Endothelial cell of umbilical vein (primary cell): ENCODE results near the gene EDARADD. TPM values are rescaled to one million over a fixed set of nuclear protein-coding genes. Genes with fewer than 3 reads are reported as not detected.

Experiments
- BruUV-seq: library from RNA; stranded (reverse); fragments of 400-500 nt; replicated peaks from 2 replicates; lab custom pipeline; 2021; lab: Mats Ljungman, UMichigan
- CTCF ChIA-PET: fragments of 300-600, 350-600 bp; sonication (Branson Sonifier 250); formaldehyde crosslinking; loops from one replicate; lab custom pipeline; 2021; ENCODE audit warnings: antibody characterized with exemption, inconsistent platforms; lab: Charles Lee
- POLR2A ChIA-PET: fragments of 300-600, 350-600 bp; sonication (Branson Sonifier 250); formaldehyde crosslinking; loops from one replicate; lab custom pipeline; 2021; ENCODE audit warnings: antibody characterized with exemption, inconsistent platforms; lab: Charles Lee
- DNase-seq: peaks from one replicate; pipeline ENCODE4 v3.0.0-alpha.2; 2011; ENCODE audit warnings: low read depth, low spot score
- FAIRE-seq: peaks from 2 replicates; lab custom pipeline; 2011; peaks lifted over from hg19 to GRCh38; lab: Jason Lieb, UNC
- H2AFZ ChIP-seq: 2 replicates; pipeline ENCODE4 v1.6.0; 2012; ENCODE audit warnings: low read depth, low read length, control low read depth, inconsistent platforms
- H3K27ac ChIP-seq: 2 replicates; pipeline ENCODE4 v1.5.1; 2011; ENCODE audit warnings: low read depth, mild to moderate bottlenecking, control low read depth, low read length, moderate library complexity; ENCODE audit not compliant: insufficient read depth
- H3K27me3 ChIP-seq, 2 experiments: 2 replicates each; pipeline versions ENCODE4 v1.6.0 to v1.6.1; 2011; ENCODE audit warnings: low read length in 2 of 2, mixed read lengths in 1 of 2; ENCODE audit not compliant: control insufficient read depth in 2 of 2, insufficient read depth in 2 of 2
- H3K36me3 ChIP-seq, 2 experiments: 2 replicates in 1 of 2; 3 replicates in 1 of 2; pipeline ENCODE4 v1.5.1; 2011; ENCODE audit warnings: low read length in 2 of 2, mild to moderate bottlenecking in 1 of 2, moderate library complexity in 1 of 2; ENCODE audit not compliant: control insufficient read depth in 2 of 2, insufficient read depth in 2 of 2; ENCODE audit errors: extremely low read depth in 1 of 2
- H3K4me1 ChIP-seq: 3 replicates; pipeline ENCODE4 v1.5.1; 2011; ENCODE audit warnings: mild to moderate bottlenecking, low read length; ENCODE audit not compliant: control insufficient read depth, insufficient read depth; ENCODE audit errors: extremely low read depth
- H3K4me2 ChIP-seq: 2 replicates; pipeline ENCODE4 v1.6.1; 2011; ENCODE audit warnings: low read length, control low read depth, mixed read lengths; ENCODE audit not compliant: insufficient read depth
- H3K4me3 ChIP-seq, 3 experiments: fragments of 200-600 bp in 1 of 3; sonication (generic), shearing (Covaris generic) in 1 of 3; replicated peaks in 1 of 3; 2 replicates each; pipeline ENCODE4 v1.5.1; 2011 to 2016; ENCODE audit warnings: control low read depth in 3 of 3, low read length in 3 of 3, mild to moderate bottlenecking in 2 of 3, inconsistent platforms in 1 of 3, low read depth in 1 of 3, moderate library complexity in 1 of 3; ENCODE audit not compliant: insufficient read depth in 1 of 3
- H3K79me2 ChIP-seq: 2 replicates; pipeline ENCODE4 v1.6.0; 2012; ENCODE audit warnings: low read length, inconsistent platforms; ENCODE audit not compliant: control insufficient read depth, insufficient read depth
- H3K9ac ChIP-seq: replicated peaks from 2 replicates; pipeline ENCODE3; 2011; ENCODE audit warnings: low read length, control low read depth; ENCODE audit not compliant: insufficient read depth; ENCODE audit errors: extremely low read depth
- H3K9me1 ChIP-seq: replicated peaks from 3 replicates; pipeline ENCODE4 v1.6.0; 2011; ENCODE audit warnings: mild to moderate bottlenecking, low read length; ENCODE audit not compliant: control insufficient read depth, insufficient read depth; ENCODE audit errors: extremely low read depth
- H3K9me3 ChIP-seq: replicated peaks from 2 replicates; pipeline ENCODE4 v1.5.1; 2012; ENCODE audit warnings: low read length, inconsistent platforms; ENCODE audit not compliant: control insufficient read depth, insufficient read depth
- H4K20me1 ChIP-seq: replicated peaks from 2 replicates; pipeline ENCODE3; 2011; ENCODE audit warnings: mild to moderate bottlenecking, low read length; ENCODE audit not compliant: control insufficient read depth, insufficient read depth; ENCODE audit errors: extremely low read depth
- EZH2 ChIP-seq: IDR thresholded peaks from 2 replicates; pipeline ENCODE4 v1.6.1; 2012; ENCODE audit warnings: borderline replicate concordance, low read depth, mild to moderate bottlenecking, moderate library complexity, low read length, inconsistent platforms; ENCODE audit not compliant: severe bottlenecking
- FOS ChIP-seq: IDR thresholded peaks from 2 replicates; pipeline ENCODE4 v1.6.1; 2011; ENCODE audit warnings: mild to moderate bottlenecking, low read length, moderate library complexity, borderline replicate concordance; ENCODE audit not compliant: insufficient read depth
- GATA2 ChIP-seq: IDR thresholded peaks from 2 replicates; pipeline ENCODE4 v1.7.0; 2011; ENCODE audit warnings: low read depth, mild to moderate bottlenecking, moderate library complexity, mixed read lengths, low read length; ENCODE audit not compliant: insufficient read length, insufficient read depth
- JUN ChIP-seq: IDR thresholded peaks from 2 replicates; pipeline ENCODE4 v1.6.1; 2011; ENCODE audit warnings: borderline replicate concordance, low read depth; ENCODE audit not compliant: insufficient read length, insufficient read depth
- MAX ChIP-seq: IDR thresholded peaks from 2 replicates; pipeline ENCODE4 v1.6.1; 2011; ENCODE audit not compliant: insufficient read depth, insufficient read length
- MYC ChIP-seq: IDR thresholded peaks from one replicate; pipeline ENCODE4 v1.6.1; 2011; ENCODE audit warnings: mild to moderate bottlenecking, low read depth, low read length
- POLR2A ChIP-seq: IDR thresholded peaks from 2 replicates; pipeline ENCODE4 v1.6.1; 2012; ENCODE audit warnings: low read depth, mild to moderate bottlenecking, control low read depth, low read length
- POLR2AphosphoS5 ChIP-seq: IDR thresholded peaks from 2 replicates; pipeline ENCODE4 v1.6.1; 2012; ENCODE audit warnings: low read depth, mild to moderate bottlenecking, control low read depth, low read length, moderate library complexity; ENCODE audit not compliant: insufficient read depth
- dilution Hi-C: fragments of 300-500 bp; cut with MboI; formaldehyde crosslinking; loops from one replicate; pipeline ENCODE4 v1.15.0; 2019; ENCODE audit warnings: low sequenced_read_pairs; ENCODE audit not compliant: extremely low pct_ligation_motif_present
- intact Hi-C: fragments of 100-400 bp; cut with micrococcal nuclease; formaldehyde crosslinking; loops from one replicate; pipeline ENCODE4 v1.10.0; 2022
- polyA plus RNA-seq, 4 experiments: library from polyadenylated mRNA; depleted of rRNA in 3 of 4; stranded (reverse) in 3 of 4; unstranded in 1 of 4; fragments of >200 nt; gene quantifications; 2 replicates each; pipeline versions ENCODE4 v1.2.1 to v1.2.3, GENCODE V29; 2011 to 2012; ENCODE audit warnings: missing spikeins in 1 of 4
- total RNA-seq: library from RNA; stranded (reverse); gene quantifications from 2 replicates; pipeline ENCODE4 v1.2.3, GENCODE V29; 2021
- TF ChIP-seq, protein P1 (sequence below), 2 donors: IDR thresholded peaks; 1 replicate in 1 of 2; 2 replicates in 1 of 2; pipeline ENCODE4 v1.5.1; 2011; ENCODE audit warnings: low read length in 2 of 2, mild to moderate bottlenecking in 2 of 2, moderate library complexity in 2 of 2, control low read depth in 1 of 2, inconsistent platforms in 1 of 2, low read depth in 1 of 2; ENCODE audit not compliant: insufficient read depth in 1 of 2; ENCODE audit errors: extremely low read depth in 1 of 2

The EDARADD gene
- total and polyA plus RNA-seq, 2 donors (not counting 3 experiments of a cell fraction or from before 2014, with no cell fraction given) = not detected

DNA sequence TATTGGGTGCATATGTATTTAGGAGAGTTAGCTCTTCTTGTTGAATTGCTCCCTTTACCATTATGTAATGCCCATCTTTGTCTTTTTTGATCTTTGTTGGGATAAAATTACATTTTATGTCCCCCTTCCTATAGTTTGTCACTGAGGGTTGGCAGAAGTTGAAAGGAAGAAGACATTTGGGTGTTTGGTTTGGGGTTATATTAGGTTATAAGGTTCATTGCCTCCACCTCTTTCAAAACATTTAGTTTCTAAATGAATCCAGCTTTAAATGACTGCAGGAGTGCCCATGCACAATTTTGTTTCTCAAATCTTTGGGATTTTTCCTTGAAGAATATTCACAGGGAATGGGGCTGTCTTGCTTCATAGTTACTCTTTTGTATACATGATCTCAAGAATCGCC, 115.1 kb downstream of the EDARADD start:
- Histone ChIP-seq H3K9me1 (no peaks in the 10 kb centered on the region), H3K4me3 (no peak overlapping the region), H3K36me3 (no peaks in the 10 kb centered on the region), H2AFZ (no peak overlapping the region), H3K9ac (no peak overlapping the region), H3K9me3 (no peaks in the 10 kb centered on the region), H3K79me2 (no peaks in the 10 kb centered on the region), H3K4me2 (no peak overlapping the region), H3K27ac (no peak overlapping the region), H3K27me3 (peaks cover 2 to 5% of the 10 kb centered on the region in 2 experiments), H3K4me1 (no peaks in the 10 kb centered on the region), H4K20me1 (no peaks in the 10 kb centered on the region)
- FAIRE-seq (no peak), DNase-seq (no peak)
- CTCF ChIA-PET = no interaction called here
- BruUV-seq = no TSS peak
- dilution Hi-C loops = no loop called here
- intact Hi-C loops = no loop called here
- no peak for TF ChIP-seq JUN
- TF ChIP-seq GATA2 = no peak
- no peak for TF ChIP-seq POLR2A
- no peak for TF ChIP-seq MAX
- no peak for TF ChIP-seq EZH2
- no peak for TF ChIP-seq MYC
- TF ChIP-seq POLR2AphosphoS5 = no peak
- TF ChIP-seq, protein P1, sequence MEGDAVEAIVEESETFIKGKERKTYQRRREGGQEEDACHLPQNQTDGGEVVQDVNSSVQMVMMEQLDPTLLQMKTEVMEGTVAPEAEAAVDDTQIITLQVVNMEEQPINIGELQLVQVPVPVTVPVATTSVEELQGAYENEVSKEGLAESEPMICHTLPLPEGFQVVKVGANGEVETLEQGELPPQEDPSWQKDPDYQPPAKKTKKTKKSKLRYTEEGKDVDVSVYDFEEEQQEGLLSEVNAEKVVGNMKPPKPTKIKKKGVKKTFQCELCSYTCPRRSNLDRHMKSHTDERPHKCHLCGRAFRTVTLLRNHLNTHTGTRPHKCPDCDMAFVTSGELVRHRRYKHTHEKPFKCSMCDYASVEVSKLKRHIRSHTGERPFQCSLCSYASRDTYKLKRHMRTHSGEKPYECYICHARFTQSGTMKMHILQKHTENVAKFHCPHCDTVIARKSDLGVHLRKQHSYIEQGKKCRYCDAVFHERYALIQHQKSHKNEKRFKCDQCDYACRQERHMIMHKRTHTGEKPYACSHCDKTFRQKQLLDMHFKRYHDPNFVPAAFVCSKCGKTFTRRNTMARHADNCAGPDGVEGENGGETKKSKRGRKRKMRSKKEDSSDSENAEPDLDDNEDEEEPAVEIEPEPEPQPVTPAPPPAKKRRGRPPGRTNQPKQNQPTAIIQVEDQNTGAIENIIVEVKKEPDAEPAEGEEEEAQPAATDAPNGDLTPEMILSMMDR (IDR thresholded peaks at IDR 0.05; ENCODE audit: extremely low read depth in 1 of 2, insufficient read depth in 1 of 2, low read depth in 1 of 2, low read length in 2 of 2) = no peak
- TF ChIP-seq FOS = no peak
- POLR2A ChIA-PET = no interaction called here
